Neuronal stem cell (in vitro differentiated cells): Measurements from ENCODE around the gene SCFD2.

Experiments used
- DNase-seq: peaks from one replicate; pipeline ENCODE4 v3.0.0-alpha.2; 2013; ENCODE audit warnings: low spot score
- H2AFZ ChIP-seq: one replicate; pipeline ENCODE4 v1.6.1; 2013; ENCODE audit warnings: mild to moderate bottlenecking, low read length, inconsistent platforms
- H2AK5ac ChIP-seq: 2 replicates; pipeline ENCODE4 v1.6.1; 2013; ENCODE audit warnings: low read depth, mild to moderate bottlenecking, inconsistent platforms, low read length, moderate library complexity, mixed read lengths
- H2BK120ac ChIP-seq: 2 replicates; pipeline ENCODE4 v1.6.1; 2013; ENCODE audit warnings: low read depth, mild to moderate bottlenecking, inconsistent platforms, low read length, moderate library complexity, mixed read lengths
- H2BK12ac ChIP-seq: one replicate; pipeline ENCODE4 v1.6.1; 2013; ENCODE audit warnings: low read length, inconsistent platforms
- H2BK15ac ChIP-seq: 2 replicates; pipeline ENCODE4 v1.6.1; 2013; ENCODE audit warnings: mild to moderate bottlenecking, low read length, inconsistent platforms, mixed read lengths
- H2BK5ac ChIP-seq: one replicate; pipeline ENCODE4 v1.6.1; 2013; ENCODE audit warnings: inconsistent platforms, mild to moderate bottlenecking, low read length, moderate library complexity
- H3K14ac ChIP-seq: one replicate; pipeline ENCODE4 v1.6.1; 2013; ENCODE audit warnings: low read length, inconsistent platforms
- H3K18ac ChIP-seq: 2 replicates; pipeline ENCODE4 v1.6.1; 2013; ENCODE audit warnings: low read length, inconsistent platforms
- H3K23ac ChIP-seq: 2 replicates; pipeline ENCODE4 v1.6.1; 2013; ENCODE audit warnings: low read depth, mild to moderate bottlenecking, mixed read lengths, low read length, inconsistent platforms; ENCODE audit not compliant: poor library complexity
- H3K27ac ChIP-seq: replicated peaks from 3 replicates; pipeline ENCODE4 v1.5.1; 2013; ENCODE audit warnings: low read length, inconsistent platforms
- H3K27me3 ChIP-seq, 3 experiments: 2 replicates each; pipeline ENCODE4 v1.6.1; 2013; ENCODE audit warnings: low read length in 3 of 3, mild to moderate bottlenecking in 2 of 3, inconsistent platforms in 1 of 3, low read depth in 1 of 3, mixed read lengths in 1 of 3, moderate library complexity in 1 of 3; ENCODE audit not compliant: control insufficient read depth in 3 of 3, insufficient read depth in 3 of 3
- H3K36me3 ChIP-seq, 2 donors: replicated peaks in 1 of 2; 2 replicates each; pipeline ENCODE4 v1.6.1; 2013; ENCODE audit warnings: low read length in 2 of 2; ENCODE audit not compliant: control insufficient read depth in 2 of 2, insufficient read depth in 2 of 2
- H3K4ac ChIP-seq: 2 replicates; pipeline ENCODE4 v1.6.1; 2013; ENCODE audit warnings: inconsistent platforms, mild to moderate bottlenecking, low read length, moderate library complexity
- H3K4me1 ChIP-seq, 2 donors: 1 replicate in 1 of 2; 2 replicates in 1 of 2; pipeline ENCODE4 v1.6.1; 2013; ENCODE audit warnings: low read length in 2 of 2, low read depth in 1 of 2; ENCODE audit not compliant: control insufficient read depth in 2 of 2, insufficient read depth in 1 of 2
- H3K4me2 ChIP-seq: one replicate; pipeline ENCODE4 v1.6.1; 2013; ENCODE audit warnings: mild to moderate bottlenecking, low read length, inconsistent platforms; ENCODE audit not compliant: insufficient read depth, poor library complexity, severe bottlenecking
- H3K4me3 ChIP-seq, 2 donors: 2 replicates each; pipeline ENCODE4 v1.5.1; 2013; ENCODE audit warnings: low read length in 2 of 2, mild to moderate bottlenecking in 2 of 2, inconsistent platforms in 1 of 2, moderate library complexity in 1 of 2
- H3K79me1 ChIP-seq: one replicate; pipeline ENCODE4 v1.6.1; 2013; ENCODE audit warnings: low read depth, mild to moderate bottlenecking, inconsistent platforms, low read length, moderate library complexity
- H3K9ac ChIP-seq: one replicate; pipeline ENCODE4 v1.6.1; 2013; ENCODE audit warnings: mild to moderate bottlenecking, low read depth, low read length, inconsistent platforms; ENCODE audit not compliant: poor library complexity
- H3K9me3 ChIP-seq, 2 donors: replicated peaks in 1 of 2; 2 replicates each; pipeline versions ENCODE3 to v1.6.1; 2013; ENCODE audit warnings: low read length in 2 of 2, mild to moderate bottlenecking in 2 of 2, inconsistent platforms in 1 of 2, low read depth in 1 of 2, mixed read lengths in 1 of 2, moderate library complexity in 1 of 2; ENCODE audit not compliant: control insufficient read depth in 2 of 2, insufficient read depth in 1 of 2
- H4K8ac ChIP-seq: one replicate; pipeline ENCODE4 v1.6.1; 2013; ENCODE audit warnings: low read depth, mild to moderate bottlenecking, inconsistent platforms, low read length, moderate library complexity
- H4K91ac ChIP-seq: one replicate; pipeline ENCODE4 v1.6.1; 2013; ENCODE audit warnings: low read length, low read depth, mild to moderate bottlenecking, inconsistent platforms; ENCODE audit not compliant: poor library complexity
- WGBS, 2 donors: extraction: QIAGEN DNeasy Blood & Tissue Kit; methylation state at CpG; one replicate each; pipeline ENCODE4 v1.1.7; 2013; ENCODE audit warnings: missing lambda C conversion rate in 2 of 2, mixed read lengths in 1 of 2; ENCODE audit not compliant: insufficient read length in 2 of 2, insufficient replicate concordance in 1 of 2; ENCODE audit errors: extremely low coverage in 2 of 2; 5-methylcytosine and 5-hydroxymethylcytosine counted together

The SCFD2 gene

GRCh38 chr4:53189011-53189410 lies 176.8 kb downstream of the SCFD2 start:
- H4K8ac ChIP-seq: no peak overlapping the region
- WGBS, 2 donors: no CpG with 5 or more reads among the region's 1 CpG
- DNase-seq: no peak
- H2AFZ ChIP-seq: no peak overlapping the region
- H3K18ac ChIP-seq: no peak overlapping the region
- no peak overlapping the region for H3K14ac ChIP-seq
- H3K9ac ChIP-seq: no peak overlapping the region
- no peak overlapping the region for H3K23ac ChIP-seq
- H3K4me1 ChIP-seq: no peaks in the 10 kb centered on the region
- no peak overlapping the region for H2BK12ac ChIP-seq
- no peak overlapping the region for H4K91ac ChIP-seq
- H2BK15ac ChIP-seq: no peak overlapping the region
- H3K79me1 ChIP-seq: no peaks in the 10 kb centered on the region
- H3K36me3 ChIP-seq: no peaks in the 10 kb centered on the region
- no peak overlapping the region for H2AK5ac ChIP-seq
- H3K9me3 ChIP-seq: no peaks in the 10 kb centered on the region
- H3K27me3 ChIP-seq: no peaks in the 10 kb centered on the region
- H2BK120ac ChIP-seq: no peak overlapping the region
- H3K4ac ChIP-seq: no peak overlapping the region
- no peak overlapping the region for H3K4me2 ChIP-seq
- H2BK5ac ChIP-seq: no peak overlapping the region
- no peak overlapping the region for H3K27ac ChIP-seq
- no peak overlapping the region for H3K4me3 ChIP-seq

GRCh38 chr4:53186714-53187358 lies 179.0 kb downstream of the SCFD2 start:
- Histone ChIP-seq H2BK5ac (no peak overlapping the region), H3K4ac (no peak overlapping the region), H2BK12ac (no peak overlapping the region), H3K4me1 (no peaks in the 10 kb centered on the region), H3K27ac (no peak overlapping the region), H2BK120ac (no peak overlapping the region), H4K8ac (no peak overlapping the region), H2AFZ (no peak overlapping the region), H2AK5ac (no peak overlapping the region), H3K23ac (no peak overlapping the region), H3K27me3 (no peaks in the 10 kb centered on the region), H3K14ac (no peak overlapping the region), H4K91ac (no peak overlapping the region), H3K9me3 (no peaks in the 10 kb centered on the region), H3K4me3 (no peak overlapping the region), H3K4me2 (no peak overlapping the region), H2BK15ac (no peak overlapping the region), H3K18ac (no peak overlapping the region), H3K36me3 (no peaks in the 10 kb centered on the region), H3K9ac (no peak overlapping the region), H3K79me1 (no peaks in the 10 kb centered on the region)
- no CpG with 5 or more reads among the region's 4 CpGs for WGBS, 2 donors
- no peak for DNase-seq

DNA sequence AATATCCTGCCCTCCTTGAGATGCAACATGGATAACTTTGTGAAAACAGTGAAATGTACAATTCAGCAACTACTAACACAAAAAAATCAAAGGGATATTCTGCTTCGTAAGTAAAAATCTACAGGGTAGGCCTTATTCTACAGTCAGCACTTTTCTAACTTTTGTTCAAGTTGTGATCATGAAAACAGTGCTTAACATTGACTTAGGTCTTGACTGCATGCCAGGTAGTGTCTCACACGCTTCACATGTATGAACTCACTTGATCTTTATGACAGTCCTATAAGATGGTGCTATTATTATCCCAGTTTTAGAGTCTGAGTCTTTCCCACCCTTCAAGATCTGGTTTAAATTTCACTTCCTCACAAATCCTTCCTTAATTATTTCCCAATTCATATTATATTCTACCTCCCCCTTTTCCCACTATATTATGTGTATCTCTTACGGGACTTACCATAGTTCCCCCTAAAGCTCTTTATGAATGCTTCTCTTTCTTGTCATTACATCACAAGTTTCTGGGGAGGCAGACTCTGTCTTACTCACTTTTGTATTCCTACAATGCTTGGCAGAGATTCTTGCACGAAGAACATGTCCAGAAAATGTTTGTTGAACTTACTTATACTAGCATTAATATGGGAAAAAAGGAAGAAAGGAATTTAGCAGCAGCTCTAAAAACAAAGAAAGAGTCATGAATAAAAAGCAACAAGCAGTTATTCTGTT lies 179.8 kb downstream of the SCFD2 start:
- H3K4me1 ChIP-seq: no peaks in the 10 kb centered on the region
- no peak overlapping the region for H4K8ac ChIP-seq
- no peak overlapping the region for H3K4me3 ChIP-seq
- no peak overlapping the region for H2AFZ ChIP-seq
- no peak overlapping the region for H3K9ac ChIP-seq
- H2BK15ac ChIP-seq: no peak overlapping the region
- no peak overlapping the region for H3K14ac ChIP-seq
- no peak overlapping the region for H3K4ac ChIP-seq
- H3K18ac ChIP-seq: no peak overlapping the region
- no peak overlapping the region for H2BK12ac ChIP-seq
- WGBS, 2 donors: 100% methylated on average over 1 of the region's 4 CpGs; no CpG with 5 or more reads in 1 of the 2 donors
- no peaks in the 10 kb centered on the region for H3K36me3 ChIP-seq
- no peak overlapping the region for H2BK120ac ChIP-seq
- H3K79me1 ChIP-seq: no peaks in the 10 kb centered on the region
- H2BK5ac ChIP-seq: no peak overlapping the region
- no peak overlapping the region for H3K23ac ChIP-seq
- H3K9me3 ChIP-seq: no peaks in the 10 kb centered on the region
- DNase-seq: no peak
- no peak overlapping the region for H2AK5ac ChIP-seq
- H3K27me3 ChIP-seq: no peaks in the 10 kb centered on the region
- no peak overlapping the region for H3K27ac ChIP-seq
- H4K91ac ChIP-seq: no peak overlapping the region
- H3K4me2 ChIP-seq: no peak overlapping the region

DNA sequence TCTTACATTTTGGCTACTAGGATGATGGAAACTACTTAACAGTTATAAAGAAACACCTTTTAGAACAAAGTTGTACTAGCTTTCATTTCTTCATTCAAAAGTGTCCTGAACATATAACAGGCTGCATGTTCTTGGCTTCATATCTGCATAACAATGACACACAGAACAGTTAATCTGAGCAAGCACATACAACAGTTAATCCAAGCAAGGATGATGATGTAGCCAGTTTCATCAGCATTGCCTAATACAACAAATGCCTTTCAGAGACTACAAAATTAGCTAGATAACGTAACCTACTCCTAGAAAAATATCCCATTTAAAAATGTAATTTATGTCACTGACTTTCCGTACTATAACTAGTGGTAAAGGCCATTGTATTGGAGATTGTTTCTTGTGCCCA lies 182.1 kb downstream of the SCFD2 start:
- no CpG with 5 or more reads among the region's 2 CpGs for WGBS, 2 donors
- no peaks in the 10 kb centered on the region for H3K79me1 ChIP-seq
- no peak overlapping the region for H2BK12ac ChIP-seq
- H3K4me2 ChIP-seq: no peak overlapping the region
- no peaks in the 10 kb centered on the region for H3K27me3 ChIP-seq
- H3K4ac ChIP-seq: no peak overlapping the region
- no peak overlapping the region for H3K18ac ChIP-seq
- H3K4me3 ChIP-seq: no peak overlapping the region
- no peak overlapping the region for H3K27ac ChIP-seq
- DNase-seq: no peak
- no peak overlapping the region for H2BK15ac ChIP-seq
- no peak overlapping the region for H2BK120ac ChIP-seq
- H4K91ac ChIP-seq: no peak overlapping the region
- no peaks in the 10 kb centered on the region for H3K36me3 ChIP-seq
- no peak overlapping the region for H2BK5ac ChIP-seq
- no peak overlapping the region for H3K14ac ChIP-seq
- H2AFZ ChIP-seq: no peak overlapping the region
- no peak overlapping the region for H4K8ac ChIP-seq
- H3K9me3 ChIP-seq: no peaks in the 10 kb centered on the region
- no peak overlapping the region for H3K23ac ChIP-seq
- no peak overlapping the region for H3K9ac ChIP-seq
- no peak overlapping the region for H2AK5ac ChIP-seq
- H3K4me1 ChIP-seq: no peaks in the 10 kb centered on the region
